ENCODE data around the gene WDCP.

The WDCP gene

DNA sequence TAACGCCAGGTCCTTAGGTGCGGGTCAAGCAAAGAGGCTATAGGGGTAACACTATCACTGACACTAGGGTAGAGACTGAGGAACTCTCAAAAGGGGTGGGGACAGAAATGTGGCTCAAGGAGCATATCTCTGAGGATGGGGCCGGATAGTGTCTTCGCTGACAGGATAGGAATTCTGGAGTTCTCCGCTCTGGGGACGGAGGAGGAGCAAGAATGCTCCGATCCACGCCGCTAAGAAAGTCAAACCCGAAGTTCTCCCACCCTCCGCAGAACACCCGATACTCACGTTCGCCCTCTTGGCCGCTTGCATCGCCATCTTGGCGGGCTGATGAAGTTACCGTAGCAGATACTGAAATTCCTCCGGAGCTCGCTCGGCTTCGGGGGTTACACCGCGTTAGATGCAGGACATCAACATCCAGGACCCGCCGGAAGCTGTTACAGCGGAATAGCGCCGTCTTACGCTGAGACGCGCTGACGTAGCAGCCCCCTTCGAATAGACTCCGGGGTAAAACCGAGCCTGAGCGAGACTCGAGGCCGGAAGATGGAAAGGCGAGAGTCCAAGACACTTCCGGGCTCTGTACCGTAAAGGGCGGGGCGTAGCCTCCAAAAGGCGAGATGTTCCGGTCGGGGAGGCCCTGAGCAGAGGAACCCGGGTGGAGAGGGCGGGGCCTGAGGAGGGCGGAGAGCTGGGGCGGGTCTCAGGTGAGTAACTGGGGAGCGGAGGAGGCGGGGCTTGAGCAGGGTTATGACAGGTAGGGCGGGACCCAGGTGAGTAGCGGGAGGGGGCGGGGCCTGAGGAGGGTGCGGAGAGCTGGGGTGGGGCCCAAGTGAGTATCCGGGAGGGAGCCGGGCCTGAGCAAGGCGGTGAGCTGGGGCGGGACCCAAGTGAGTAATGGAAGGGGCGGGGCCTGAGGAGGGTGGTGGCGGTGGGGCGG, 29.0 kb upstream of the WDCP start, which contains the start of gene SF3B6:
Gene SF3B6, minus strand, starts transcription at position 412 of the 934 bp plus-strand sequence. Its CDS starts 97 bp downstream, at position 315.
- peak within 1 kb of the TSS; percentile 84 for H3K4me2 ChIP-seq (ENCODE audit: insufficient read depth, low read length, poor library complexity, severe bottlenecking)
- no peak within 1 kb of the TSS for H4K8ac ChIP-seq (ENCODE audit: low read depth, low read length)
- DNase-seq (ENCODE audit: low spot score) = peak; percentile 96
- H3K4ac ChIP-seq (ENCODE audit: low read length) = peak within 1 kb of the TSS; percentile 53
- H2AFZ ChIP-seq (ENCODE audit: low read length) = peak within 1 kb of the TSS; percentile 80
- peak within 1 kb of the TSS; percentile 82 for H3K9ac ChIP-seq (ENCODE audit: low read depth, low read length, poor library complexity)
- H3K4me3 ChIP-seq (ENCODE audit: low read length in 2 of 2) = peak within 1 kb of the TSS; percentile 83 to 89
- peak within 1 kb of the TSS; percentile 67 for H3K27ac ChIP-seq (replicated peaks; ENCODE audit: low read length)
- peaks cover 5 to 70% of the 10 kb centered on the region in 2 donors for H3K36me3 ChIP-seq (replicated peaks in 1 of 2; ENCODE audit: control insufficient read depth in 2 of 2, insufficient read depth in 2 of 2, low read length in 2 of 2)
- no peak within 1 kb of the TSS for H3K14ac ChIP-seq (ENCODE audit: low read length)
- WGBS, 2 donors (ENCODE audit: extremely low coverage in 2 of 2, insufficient read length in 2 of 2, insufficient replicate concordance in 1 of 2) = no CpG with 5 or more reads among the region's 64 CpGs
- peak within 1 kb of the TSS; percentile 78 for H3K18ac ChIP-seq (ENCODE audit: low read length)
- peak within 1 kb of the TSS; percentile 78 for H3K23ac ChIP-seq (ENCODE audit: low read depth, low read length, poor library complexity)
- H3K4me1 ChIP-seq (ENCODE audit: control insufficient read depth in 2 of 2, insufficient read depth in 1 of 2, low read depth in 1 of 2, low read length in 2 of 2) = peaks cover 2 to 6% of the 10 kb centered on the region in 2 donors
- H2BK12ac ChIP-seq (ENCODE audit: low read length) = no peak within 1 kb of the TSS
- no peak within 1 kb of the TSS for H2BK5ac ChIP-seq (ENCODE audit: low read length)
- H3K79me1 ChIP-seq (ENCODE audit: low read depth, low read length) = no peaks in the 10 kb centered on the region
- peak within 1 kb of the TSS; percentile 95 for H2AK5ac ChIP-seq (ENCODE audit: low read depth, low read length)
- no peak within 1 kb of the TSS for H4K91ac ChIP-seq (ENCODE audit: low read depth, low read length, poor library complexity)
- H3K27me3 ChIP-seq (ENCODE audit: control insufficient read depth in 3 of 3, insufficient read depth in 3 of 3, low read depth in 1 of 3, low read length in 3 of 3) = no peaks in the 10 kb centered on the region
- no peaks in the 10 kb centered on the region for H3K9me3 ChIP-seq (replicated peaks in 1 of 2; ENCODE audit: control insufficient read depth in 2 of 2, insufficient read depth in 1 of 2, low read depth in 1 of 2, low read length in 2 of 2)
- no peak within 1 kb of the TSS for H2BK15ac ChIP-seq (ENCODE audit: low read length)
- no peak within 1 kb of the TSS for H2BK120ac ChIP-seq (ENCODE audit: low read depth, low read length)

DNA sequence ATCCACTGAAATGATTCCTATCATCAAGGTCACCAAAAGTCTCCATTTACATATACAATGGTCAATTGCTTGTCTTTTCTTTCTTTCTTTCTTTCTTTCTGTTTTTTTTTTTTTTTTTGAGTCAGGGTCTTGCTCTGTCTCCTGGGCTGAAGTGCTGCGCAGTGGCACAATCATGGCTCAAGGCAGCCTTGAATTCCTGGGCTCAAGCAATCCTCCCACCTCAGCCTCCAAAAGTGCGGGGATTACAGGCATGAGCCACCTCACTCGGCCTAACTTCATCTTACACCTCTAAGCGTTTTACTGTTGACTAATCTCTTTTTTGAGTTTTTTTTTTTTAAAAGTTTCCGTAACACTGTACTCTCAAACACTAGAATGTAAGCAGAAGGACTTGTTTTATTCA, 28.1 kb upstream of the WDCP start:
- Histone ChIP-seq H3K4me1 (ENCODE audit: control insufficient read depth in 2 of 2, insufficient read depth in 1 of 2, low read depth in 1 of 2, low read length in 2 of 2) (peaks cover 2 to 6% of the 10 kb centered on the region in 2 donors), H3K14ac (ENCODE audit: low read length) (no peak overlapping the region), H3K9ac (ENCODE audit: low read depth, low read length, poor library complexity) (no peak overlapping the region), H3K4ac (ENCODE audit: low read length) (no peak overlapping the region), H3K27ac (replicated peaks; ENCODE audit: low read length) (no peak overlapping the region), H2BK5ac (ENCODE audit: low read length) (no peak overlapping the region), H3K18ac (ENCODE audit: low read length) (no peak overlapping the region), H2AFZ (ENCODE audit: low read length) (no peak overlapping the region), H4K91ac (ENCODE audit: low read depth, low read length, poor library complexity) (no peak overlapping the region), H3K9me3 (replicated peaks in 1 of 2; ENCODE audit: control insufficient read depth in 2 of 2, insufficient read depth in 1 of 2, low read depth in 1 of 2, low read length in 2 of 2) (no peaks in the 10 kb centered on the region), H2BK120ac (ENCODE audit: low read depth, low read length) (no peak overlapping the region), H2AK5ac (ENCODE audit: low read depth, low read length) (no peak overlapping the region), H3K36me3 (replicated peaks in 1 of 2; ENCODE audit: control insufficient read depth in 2 of 2, insufficient read depth in 2 of 2, low read length in 2 of 2) (peaks cover under 1 to 71% of the 10 kb centered on the region in 2 donors), H4K8ac (ENCODE audit: low read depth, low read length) (no peak overlapping the region), H3K79me1 (ENCODE audit: low read depth, low read length) (no peaks in the 10 kb centered on the region), H2BK15ac (ENCODE audit: low read length) (no peak overlapping the region), H2BK12ac (ENCODE audit: low read length) (no peak overlapping the region), H3K23ac (ENCODE audit: low read depth, low read length, poor library complexity) (no peak overlapping the region), H3K27me3 (ENCODE audit: control insufficient read depth in 3 of 3, insufficient read depth in 3 of 3, low read depth in 1 of 3, low read length in 3 of 3) (no peaks in the 10 kb centered on the region), H3K4me2 (ENCODE audit: insufficient read depth, low read length, poor library complexity, severe bottlenecking) (peak overlapping the region; percentile 11), H3K4me3 (ENCODE audit: low read length in 2 of 2) (peak overlapping the region in 1 of 2 donors; percentile 83)
- WGBS, 2 donors (ENCODE audit: extremely low coverage in 2 of 2, insufficient read length in 2 of 2, insufficient replicate concordance in 1 of 2) = no CpG with 5 or more reads among the region's 5 CpGs
- no peak for DNase-seq (ENCODE audit: low spot score)

DNA sequence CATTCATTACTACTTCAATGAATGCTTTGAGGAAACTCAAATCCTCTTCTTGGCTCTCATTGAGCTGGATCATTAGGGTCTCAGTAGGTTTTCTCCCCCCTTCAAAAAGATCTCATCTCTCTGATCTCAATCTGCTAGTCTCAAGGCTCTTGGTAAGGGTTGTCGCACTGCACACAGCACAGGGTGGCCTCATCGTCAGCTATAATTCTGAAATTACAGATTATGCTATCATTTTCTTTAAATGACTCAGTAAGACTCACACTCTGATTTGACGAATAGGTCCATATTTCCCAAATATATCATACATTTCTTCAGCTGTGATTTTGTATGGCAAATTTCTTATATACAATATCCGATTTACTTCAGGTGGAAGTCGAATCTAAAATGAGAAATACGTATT, 26.6 kb upstream of the WDCP start:
- Histone ChIP-seq H3K4me2 (ENCODE audit: insufficient read depth, low read length, poor library complexity, severe bottlenecking) (no peak overlapping the region), H3K4me3 (ENCODE audit: low read length in 2 of 2) (no peak overlapping the region), H3K4ac (ENCODE audit: low read length) (no peak overlapping the region), H3K14ac (ENCODE audit: low read length) (no peak overlapping the region), H3K18ac (ENCODE audit: low read length) (no peak overlapping the region), H3K36me3 (replicated peaks in 1 of 2; ENCODE audit: control insufficient read depth in 2 of 2, insufficient read depth in 2 of 2, low read length in 2 of 2) (peaks cover 7 to 72% of the 10 kb centered on the region in 2 donors), H3K4me1 (ENCODE audit: control insufficient read depth in 2 of 2, insufficient read depth in 1 of 2, low read depth in 1 of 2, low read length in 2 of 2) (peaks cover 2 to 6% of the 10 kb centered on the region in 2 donors), H3K9me3 (replicated peaks in 1 of 2; ENCODE audit: control insufficient read depth in 2 of 2, insufficient read depth in 1 of 2, low read depth in 1 of 2, low read length in 2 of 2) (no peaks in the 10 kb centered on the region), H2BK15ac (ENCODE audit: low read length) (no peak overlapping the region), H2BK5ac (ENCODE audit: low read length) (no peak overlapping the region), H3K23ac (ENCODE audit: low read depth, low read length, poor library complexity) (no peak overlapping the region), H3K27ac (replicated peaks; ENCODE audit: low read length) (no peak overlapping the region), H2BK12ac (ENCODE audit: low read length) (no peak overlapping the region), H3K79me1 (ENCODE audit: low read depth, low read length) (no peaks in the 10 kb centered on the region), H4K8ac (ENCODE audit: low read depth, low read length) (no peak overlapping the region), H2AFZ (ENCODE audit: low read length) (no peak overlapping the region), H3K27me3 (ENCODE audit: control insufficient read depth in 3 of 3, insufficient read depth in 3 of 3, low read depth in 1 of 3, low read length in 3 of 3) (no peaks in the 10 kb centered on the region), H2AK5ac (ENCODE audit: low read depth, low read length) (no peak overlapping the region), H4K91ac (ENCODE audit: low read depth, low read length, poor library complexity) (no peak overlapping the region), H2BK120ac (ENCODE audit: low read depth, low read length) (no peak overlapping the region), H3K9ac (ENCODE audit: low read depth, low read length, poor library complexity) (no peak overlapping the region)
- no CpG with 5 or more reads among the region's 6 CpGs for WGBS, 2 donors (ENCODE audit: extremely low coverage in 2 of 2, insufficient read length in 2 of 2, insufficient replicate concordance in 1 of 2)
- DNase-seq (ENCODE audit: low spot score) = no peak

DNA sequence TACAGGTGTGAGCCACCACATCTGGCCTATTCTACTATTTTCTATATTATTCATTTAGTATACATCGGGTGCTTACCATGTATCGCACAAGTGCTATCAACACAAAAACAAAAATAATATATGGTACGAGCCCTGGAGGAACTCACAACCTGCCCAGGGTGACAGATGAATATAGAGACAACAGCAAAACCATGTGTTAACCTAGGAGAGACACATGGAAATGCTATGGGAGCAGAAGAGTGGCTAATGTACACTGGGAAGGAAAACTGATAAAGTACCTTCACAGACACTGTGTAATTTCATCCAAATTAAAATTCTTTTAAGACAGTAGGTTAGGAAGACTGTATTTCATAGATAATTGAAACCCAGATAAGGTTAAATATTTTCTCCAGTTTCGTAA, 25.1 kb upstream of the WDCP start:
- peaks cover 9 to 74% of the 10 kb centered on the region in 2 donors for H3K36me3 ChIP-seq (replicated peaks in 1 of 2; ENCODE audit: control insufficient read depth in 2 of 2, insufficient read depth in 2 of 2, low read length in 2 of 2)
- no peak overlapping the region for H3K14ac ChIP-seq (ENCODE audit: low read length)
- H3K18ac ChIP-seq (ENCODE audit: low read length) = no peak overlapping the region
- no peak overlapping the region for H2BK120ac ChIP-seq (ENCODE audit: low read depth, low read length)
- H3K4me2 ChIP-seq (ENCODE audit: insufficient read depth, low read length, poor library complexity, severe bottlenecking) = no peak overlapping the region
- H3K9ac ChIP-seq (ENCODE audit: low read depth, low read length, poor library complexity) = no peak overlapping the region
- H2BK15ac ChIP-seq (ENCODE audit: low read length) = no peak overlapping the region
- H2AK5ac ChIP-seq (ENCODE audit: low read depth, low read length) = no peak overlapping the region
- H4K91ac ChIP-seq (ENCODE audit: low read depth, low read length, poor library complexity) = no peak overlapping the region
- no peak overlapping the region for H3K23ac ChIP-seq (ENCODE audit: low read depth, low read length, poor library complexity)
- no peak overlapping the region for H3K27ac ChIP-seq (replicated peaks; ENCODE audit: low read length)
- no peak overlapping the region for H4K8ac ChIP-seq (ENCODE audit: low read depth, low read length)
- H3K9me3 ChIP-seq (replicated peaks in 1 of 2; ENCODE audit: control insufficient read depth in 2 of 2, insufficient read depth in 1 of 2, low read depth in 1 of 2, low read length in 2 of 2) = no peaks in the 10 kb centered on the region
- no peaks in the 10 kb centered on the region for H3K79me1 ChIP-seq (ENCODE audit: low read depth, low read length)
- WGBS, 2 donors (ENCODE audit: extremely low coverage in 2 of 2, insufficient read length in 2 of 2, insufficient replicate concordance in 1 of 2) = no CpG with 5 or more reads among the region's 4 CpGs
- peaks cover 2 to 6% of the 10 kb centered on the region in 2 donors for H3K4me1 ChIP-seq (ENCODE audit: control insufficient read depth in 2 of 2, insufficient read depth in 1 of 2, low read depth in 1 of 2, low read length in 2 of 2)
- H2AFZ ChIP-seq (ENCODE audit: low read length) = no peak overlapping the region
- H3K4ac ChIP-seq (ENCODE audit: low read length) = no peak overlapping the region
- no peak overlapping the region for H2BK5ac ChIP-seq (ENCODE audit: low read length)
- H3K4me3 ChIP-seq (ENCODE audit: low read length in 2 of 2) = no peak overlapping the region
- DNase-seq (ENCODE audit: low spot score) = no peak
- H2BK12ac ChIP-seq (ENCODE audit: low read length) = no peak overlapping the region
- H3K27me3 ChIP-seq (ENCODE audit: control insufficient read depth in 3 of 3, insufficient read depth in 3 of 3, low read depth in 1 of 3, low read length in 3 of 3) = no peaks in the 10 kb centered on the region

Measured in neuronal stem cell (in vitro differentiated cells).